HL-60 (cell line): ENCODE results near the gene EIF4G2.

ENCODE experiments used
- DNase-seq, 2 experiments: peaks; one replicate each; pipeline ENCODE4 v3.0.0-alpha.2; 2010 to 2020; ENCODE audit warnings: low read depth in 1 of 2, low spot score in 1 of 2
- H3K27ac ChIP-seq: fragments of 250-450 bp; sonication (Bioruptor Pico); replicated peaks from 2 replicates; pipeline ENCODE4 v1.5.1; 2020; ENCODE audit warnings: mild to moderate bottlenecking, moderate library complexity
- H3K27me3 ChIP-seq: fragments of 250-450 bp; sonication (Bioruptor Pico); 2 replicates; pipeline ENCODE4 v1.5.1; 2021; ENCODE audit warnings: mild to moderate bottlenecking, moderate library complexity; ENCODE audit not compliant: insufficient read depth, poor library complexity, severe bottlenecking
- H3K4me3 ChIP-seq: replicated peaks from 2 replicates; pipeline ENCODE4 v1.5.1; 2011; ENCODE audit warnings: mild to moderate bottlenecking, control low read depth, low read length; ENCODE audit not compliant: insufficient read depth
- GABPA ChIP-seq: IDR thresholded peaks from 2 replicates; pipeline ENCODE4 v1.6.1; 2012; ENCODE audit warnings: low read depth
- POLR2AphosphoS5 ChIP-seq: IDR thresholded peaks from 2 replicates; pipeline ENCODE4 v1.6.1; 2012; ENCODE audit warnings: low read depth
- SPI1 ChIP-seq: IDR thresholded peaks from 2 replicates; pipeline ENCODE4 v1.6.1; 2012; ENCODE audit warnings: low read depth, mild to moderate bottlenecking, borderline replicate concordance
- TF ChIP-seq, protein P1 (sequence below): IDR thresholded peaks from one replicate; pipeline ENCODE4 v1.5.1; 2011; ENCODE audit warnings: low read length, control low read depth, inconsistent platforms; ENCODE audit not compliant: insufficient read depth
- TF ChIP-seq, protein P2 (sequence below): IDR thresholded peaks from 2 replicates; pipeline ENCODE4 v1.6.1; 2012; ENCODE audit warnings: low read depth; ENCODE audit not compliant: insufficient replicate concordance

EIF4G2 gene

DNA sequence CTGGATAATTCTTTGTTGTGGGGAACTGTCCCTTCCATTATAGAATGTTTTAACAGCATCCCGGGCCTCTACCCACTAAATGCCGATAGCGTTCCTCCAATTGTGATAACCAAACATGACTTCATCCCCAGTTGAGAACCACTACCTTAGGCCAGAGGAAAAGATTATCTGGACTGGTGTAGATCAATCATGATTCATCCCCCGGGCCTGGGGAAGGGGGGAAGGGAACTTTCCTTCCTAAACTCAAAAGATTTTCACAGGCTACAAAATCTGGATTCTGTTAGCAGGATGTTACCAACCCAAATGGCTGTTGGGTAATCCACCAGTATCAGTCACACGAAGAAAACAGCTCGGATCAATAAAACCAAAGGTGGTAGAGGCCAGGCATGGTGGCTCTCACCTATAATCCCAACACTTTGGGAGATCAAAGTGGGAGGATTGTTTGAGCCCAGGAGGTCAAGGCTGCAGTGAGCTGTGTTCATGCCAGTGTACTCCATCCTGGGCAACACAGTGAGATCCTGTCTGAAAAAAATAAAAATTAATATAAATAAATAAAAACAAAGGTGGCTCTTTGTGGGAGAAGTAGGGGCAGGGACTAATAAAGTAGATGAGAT lies 47.5 kb downstream of the EIF4G2 start:
- no peak overlapping the region for H3K27ac ChIP-seq
- no peak for TF ChIP-seq SPI1
- no peak for DNase-seq
- H3K4me3 ChIP-seq: no peak overlapping the region
- no peaks in the 10 kb centered on the region for H3K27me3 ChIP-seq

DNA sequence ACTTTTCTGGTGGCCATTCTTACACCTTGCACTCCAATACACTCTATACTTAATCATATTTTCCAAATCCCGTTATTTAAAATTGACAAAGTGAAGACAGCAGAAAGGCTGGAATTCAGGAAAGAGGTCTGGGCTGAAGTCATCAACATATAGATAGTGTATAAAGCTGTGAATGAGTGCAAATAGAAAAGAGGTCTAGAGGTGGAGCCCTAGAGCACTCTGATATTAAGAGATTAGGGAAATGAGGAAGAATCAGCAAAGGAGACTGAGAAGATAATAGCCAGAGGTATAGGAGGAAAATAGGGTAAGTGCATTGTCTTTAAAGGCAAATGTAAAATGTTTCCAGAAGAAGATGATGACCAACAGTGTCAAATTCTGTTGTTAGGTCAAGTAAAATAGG lies 49.8 kb downstream of the EIF4G2 start:
- no peak overlapping the region for H3K27ac ChIP-seq
- no peaks in the 10 kb centered on the region for H3K27me3 ChIP-seq
- DNase-seq: peak in 1 of 2 experiments; percentile 15
- TF ChIP-seq, protein P1, sequence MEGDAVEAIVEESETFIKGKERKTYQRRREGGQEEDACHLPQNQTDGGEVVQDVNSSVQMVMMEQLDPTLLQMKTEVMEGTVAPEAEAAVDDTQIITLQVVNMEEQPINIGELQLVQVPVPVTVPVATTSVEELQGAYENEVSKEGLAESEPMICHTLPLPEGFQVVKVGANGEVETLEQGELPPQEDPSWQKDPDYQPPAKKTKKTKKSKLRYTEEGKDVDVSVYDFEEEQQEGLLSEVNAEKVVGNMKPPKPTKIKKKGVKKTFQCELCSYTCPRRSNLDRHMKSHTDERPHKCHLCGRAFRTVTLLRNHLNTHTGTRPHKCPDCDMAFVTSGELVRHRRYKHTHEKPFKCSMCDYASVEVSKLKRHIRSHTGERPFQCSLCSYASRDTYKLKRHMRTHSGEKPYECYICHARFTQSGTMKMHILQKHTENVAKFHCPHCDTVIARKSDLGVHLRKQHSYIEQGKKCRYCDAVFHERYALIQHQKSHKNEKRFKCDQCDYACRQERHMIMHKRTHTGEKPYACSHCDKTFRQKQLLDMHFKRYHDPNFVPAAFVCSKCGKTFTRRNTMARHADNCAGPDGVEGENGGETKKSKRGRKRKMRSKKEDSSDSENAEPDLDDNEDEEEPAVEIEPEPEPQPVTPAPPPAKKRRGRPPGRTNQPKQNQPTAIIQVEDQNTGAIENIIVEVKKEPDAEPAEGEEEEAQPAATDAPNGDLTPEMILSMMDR: peak; percentile 21
- TF ChIP-seq SPI1: no peak
- no peak for TF ChIP-seq POLR2AphosphoS5
- TF ChIP-seq, protein P2, sequence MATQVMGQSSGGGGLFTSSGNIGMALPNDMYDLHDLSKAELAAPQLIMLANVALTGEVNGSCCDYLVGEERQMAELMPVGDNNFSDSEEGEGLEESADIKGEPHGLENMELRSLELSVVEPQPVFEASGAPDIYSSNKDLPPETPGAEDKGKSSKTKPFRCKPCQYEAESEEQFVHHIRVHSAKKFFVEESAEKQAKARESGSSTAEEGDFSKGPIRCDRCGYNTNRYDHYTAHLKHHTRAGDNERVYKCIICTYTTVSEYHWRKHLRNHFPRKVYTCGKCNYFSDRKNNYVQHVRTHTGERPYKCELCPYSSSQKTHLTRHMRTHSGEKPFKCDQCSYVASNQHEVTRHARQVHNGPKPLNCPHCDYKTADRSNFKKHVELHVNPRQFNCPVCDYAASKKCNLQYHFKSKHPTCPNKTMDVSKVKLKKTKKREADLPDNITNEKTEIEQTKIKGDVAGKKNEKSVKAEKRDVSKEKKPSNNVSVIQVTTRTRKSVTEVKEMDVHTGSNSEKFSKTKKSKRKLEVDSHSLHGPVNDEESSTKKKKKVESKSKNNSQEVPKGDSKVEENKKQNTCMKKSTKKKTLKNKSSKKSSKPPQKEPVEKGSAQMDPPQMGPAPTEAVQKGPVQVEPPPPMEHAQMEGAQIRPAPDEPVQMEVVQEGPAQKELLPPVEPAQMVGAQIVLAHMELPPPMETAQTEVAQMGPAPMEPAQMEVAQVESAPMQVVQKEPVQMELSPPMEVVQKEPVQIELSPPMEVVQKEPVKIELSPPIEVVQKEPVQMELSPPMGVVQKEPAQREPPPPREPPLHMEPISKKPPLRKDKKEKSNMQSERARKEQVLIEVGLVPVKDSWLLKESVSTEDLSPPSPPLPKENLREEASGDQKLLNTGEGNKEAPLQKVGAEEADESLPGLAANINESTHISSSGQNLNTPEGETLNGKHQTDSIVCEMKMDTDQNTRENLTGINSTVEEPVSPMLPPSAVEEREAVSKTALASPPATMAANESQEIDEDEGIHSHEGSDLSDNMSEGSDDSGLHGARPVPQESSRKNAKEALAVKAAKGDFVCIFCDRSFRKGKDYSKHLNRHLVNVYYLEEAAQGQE: no peak
- no peak overlapping the region for H3K4me3 ChIP-seq

DNA sequence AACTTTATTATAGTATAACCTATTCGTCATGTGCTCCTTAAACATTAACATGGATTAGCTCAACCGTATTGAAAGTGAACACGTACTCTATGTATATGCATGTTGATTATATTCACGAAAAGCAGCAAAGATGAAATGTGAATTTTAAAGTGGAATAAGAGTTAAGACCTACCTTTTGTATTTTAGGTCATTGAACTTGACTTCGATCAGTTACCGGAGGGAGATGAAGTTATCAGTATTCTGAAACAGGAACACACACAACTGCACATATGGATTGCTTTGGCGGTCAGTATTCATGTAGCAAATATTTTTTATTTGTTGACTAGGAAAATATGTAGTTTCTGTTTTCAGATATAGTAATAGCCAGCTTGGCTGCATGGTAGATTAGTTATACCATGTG lies 56.2 kb downstream of the EIF4G2 start:
- DNase-seq: no peak
- Histone ChIP-seq H3K27ac (peak overlapping the region; percentile 81; the same call in 1 of the 2 replicates), H3K27me3 (no peaks in the 10 kb centered on the region), H3K4me3 (no peak overlapping the region; the same call in 1 of the 2 replicates)
- TF ChIP-seq SPI1 (no peak), GABPA (no peak), POLR2AphosphoS5 (no peak)
- TF ChIP-seq, protein P1: no peak
- TF ChIP-seq, protein P2: no peak

DNA sequence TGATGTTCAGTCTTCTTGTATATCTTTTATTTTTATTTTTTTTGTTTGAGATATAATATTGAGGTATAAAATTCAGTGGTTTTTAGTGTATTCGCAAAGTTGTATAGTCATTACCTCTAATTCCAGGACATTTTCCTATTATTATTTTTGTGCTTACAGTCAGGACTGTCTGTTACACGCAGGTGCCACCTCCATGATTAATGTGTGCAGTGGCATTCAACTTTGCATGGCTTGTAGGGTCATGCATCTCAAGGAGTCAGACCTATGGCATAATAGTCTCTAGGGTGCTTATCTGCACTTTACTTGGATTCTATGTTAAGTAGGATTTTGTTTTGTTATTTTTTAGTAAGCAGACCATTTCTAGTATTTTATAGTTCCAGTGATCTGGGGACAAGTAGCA lies 56.7 kb downstream of the EIF4G2 start:
- Histone ChIP-seq H3K27ac (peak overlapping the region; percentile 81), H3K27me3 (no peaks in the 10 kb centered on the region), H3K4me3 (peak overlapping the region; percentile 75)
- TF ChIP-seq SPI1 (no peak), GABPA (no peak), POLR2AphosphoS5 (no peak)
- TF ChIP-seq, protein P1: no peak
- TF ChIP-seq, protein P2: no peak
- DNase-seq: no peak
